ENCODE results near the gene POLE2.

GRCh38 chr14:49687942-49688700 is at the start of gene POLE2:
- no peak for TF ChIP-seq CTCF (IDR thresholded peaks at IDR 0.05)
- no peak for TF ChIP-seq POLR2A (IDR thresholded peaks at IDR 0.05; ENCODE audit: low read depth)

Data from esophagus muscularis mucosa (tissue), 3 donors.